ENCODE data around the gene KLHL30.

KLHL30 gene

DNA sequence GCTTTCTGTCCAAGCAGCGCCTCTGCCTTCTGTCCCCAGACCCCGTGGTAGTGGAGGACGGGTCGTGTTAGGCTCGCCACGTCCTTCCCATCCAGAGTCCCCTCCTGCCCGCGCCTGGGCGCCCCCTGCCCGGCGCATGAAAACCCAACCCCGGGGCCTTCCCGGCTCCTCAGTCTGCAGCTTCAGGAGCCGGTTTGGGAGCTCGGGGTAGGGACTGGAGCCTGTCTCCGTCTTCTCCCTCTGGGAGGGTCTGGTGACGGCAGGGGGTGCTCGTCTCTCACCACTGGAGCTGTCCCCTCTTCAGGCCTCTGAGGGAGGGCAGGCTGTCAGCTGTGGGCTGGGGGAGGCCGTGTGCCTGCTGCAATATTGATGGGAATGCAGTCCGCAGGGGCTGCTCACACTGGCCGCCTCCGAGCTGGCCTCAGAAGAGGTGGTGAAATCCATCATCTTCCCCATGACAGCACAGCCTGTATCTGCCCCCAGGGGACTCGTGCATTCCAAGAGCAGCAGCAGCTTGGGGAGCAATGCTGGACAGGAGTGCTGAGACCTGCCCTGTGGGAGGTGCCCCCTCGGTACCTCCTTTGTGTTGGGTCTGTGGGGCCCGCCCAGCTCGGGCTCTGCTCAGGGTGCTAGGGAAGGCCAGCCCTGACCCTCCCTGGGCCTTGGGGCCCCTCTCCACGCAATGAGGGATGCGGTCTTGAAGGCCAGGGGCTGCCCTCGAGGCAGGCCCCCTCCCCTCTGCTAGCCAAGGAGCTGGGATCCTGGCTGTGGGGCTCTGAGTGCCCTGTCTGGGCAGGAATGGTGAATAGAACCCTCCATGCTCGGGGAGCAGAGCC is 17.8 kb upstream of the KLHL30 start:
- H3K27ac ChIP-seq = no peak overlapping the region
- TF ChIP-seq, protein P1, sequence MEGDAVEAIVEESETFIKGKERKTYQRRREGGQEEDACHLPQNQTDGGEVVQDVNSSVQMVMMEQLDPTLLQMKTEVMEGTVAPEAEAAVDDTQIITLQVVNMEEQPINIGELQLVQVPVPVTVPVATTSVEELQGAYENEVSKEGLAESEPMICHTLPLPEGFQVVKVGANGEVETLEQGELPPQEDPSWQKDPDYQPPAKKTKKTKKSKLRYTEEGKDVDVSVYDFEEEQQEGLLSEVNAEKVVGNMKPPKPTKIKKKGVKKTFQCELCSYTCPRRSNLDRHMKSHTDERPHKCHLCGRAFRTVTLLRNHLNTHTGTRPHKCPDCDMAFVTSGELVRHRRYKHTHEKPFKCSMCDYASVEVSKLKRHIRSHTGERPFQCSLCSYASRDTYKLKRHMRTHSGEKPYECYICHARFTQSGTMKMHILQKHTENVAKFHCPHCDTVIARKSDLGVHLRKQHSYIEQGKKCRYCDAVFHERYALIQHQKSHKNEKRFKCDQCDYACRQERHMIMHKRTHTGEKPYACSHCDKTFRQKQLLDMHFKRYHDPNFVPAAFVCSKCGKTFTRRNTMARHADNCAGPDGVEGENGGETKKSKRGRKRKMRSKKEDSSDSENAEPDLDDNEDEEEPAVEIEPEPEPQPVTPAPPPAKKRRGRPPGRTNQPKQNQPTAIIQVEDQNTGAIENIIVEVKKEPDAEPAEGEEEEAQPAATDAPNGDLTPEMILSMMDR (conservative IDR thresholded peaks at IDR 0.05) = no peak
- TF ChIP-seq ZFX (IDR thresholded peaks at IDR 0.05) = no peak

DNA sequence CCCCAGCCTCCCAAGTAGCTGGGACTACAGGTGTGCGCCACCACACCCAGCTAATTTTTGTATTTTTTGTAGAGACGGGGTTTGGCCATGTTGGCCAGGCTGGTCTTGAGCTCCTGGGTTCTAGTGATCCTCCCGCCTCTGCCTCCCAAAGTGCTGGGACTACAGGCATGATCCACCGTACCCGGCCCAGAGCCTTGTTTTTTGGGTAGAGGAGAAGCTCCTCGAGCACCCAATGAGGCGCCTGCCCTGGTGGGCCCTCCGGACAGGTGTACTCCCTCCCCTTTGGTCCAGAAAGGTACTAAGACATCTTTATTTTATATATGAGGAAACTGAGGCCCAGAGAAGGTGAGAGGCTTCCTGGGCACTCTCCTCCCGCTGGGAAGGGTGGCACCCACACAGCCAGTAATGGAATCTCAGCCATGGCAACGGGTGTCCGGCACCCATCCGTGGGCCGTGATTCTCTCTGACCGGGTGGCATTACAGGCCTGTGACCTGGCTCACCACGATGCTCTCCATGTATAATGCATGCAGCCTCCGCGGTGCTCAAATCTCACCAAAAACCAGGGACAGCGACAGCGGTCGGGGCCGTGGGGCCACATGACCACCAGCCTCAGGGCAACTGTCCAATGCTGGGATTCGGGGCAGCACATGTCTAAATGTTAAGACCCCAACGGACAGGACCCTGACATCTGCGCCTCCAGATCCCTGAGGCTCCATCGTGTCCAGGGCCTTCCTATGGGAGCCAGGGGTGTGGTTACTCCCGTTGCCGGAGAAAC is 16.8 kb upstream of the KLHL30 start:
- no peak overlapping the region for H3K27ac ChIP-seq
- TF ChIP-seq, protein P1 (conservative IDR thresholded peaks at IDR 0.05) = no peak
- no peak for TF ChIP-seq ZFX (IDR thresholded peaks at IDR 0.05)

DNA sequence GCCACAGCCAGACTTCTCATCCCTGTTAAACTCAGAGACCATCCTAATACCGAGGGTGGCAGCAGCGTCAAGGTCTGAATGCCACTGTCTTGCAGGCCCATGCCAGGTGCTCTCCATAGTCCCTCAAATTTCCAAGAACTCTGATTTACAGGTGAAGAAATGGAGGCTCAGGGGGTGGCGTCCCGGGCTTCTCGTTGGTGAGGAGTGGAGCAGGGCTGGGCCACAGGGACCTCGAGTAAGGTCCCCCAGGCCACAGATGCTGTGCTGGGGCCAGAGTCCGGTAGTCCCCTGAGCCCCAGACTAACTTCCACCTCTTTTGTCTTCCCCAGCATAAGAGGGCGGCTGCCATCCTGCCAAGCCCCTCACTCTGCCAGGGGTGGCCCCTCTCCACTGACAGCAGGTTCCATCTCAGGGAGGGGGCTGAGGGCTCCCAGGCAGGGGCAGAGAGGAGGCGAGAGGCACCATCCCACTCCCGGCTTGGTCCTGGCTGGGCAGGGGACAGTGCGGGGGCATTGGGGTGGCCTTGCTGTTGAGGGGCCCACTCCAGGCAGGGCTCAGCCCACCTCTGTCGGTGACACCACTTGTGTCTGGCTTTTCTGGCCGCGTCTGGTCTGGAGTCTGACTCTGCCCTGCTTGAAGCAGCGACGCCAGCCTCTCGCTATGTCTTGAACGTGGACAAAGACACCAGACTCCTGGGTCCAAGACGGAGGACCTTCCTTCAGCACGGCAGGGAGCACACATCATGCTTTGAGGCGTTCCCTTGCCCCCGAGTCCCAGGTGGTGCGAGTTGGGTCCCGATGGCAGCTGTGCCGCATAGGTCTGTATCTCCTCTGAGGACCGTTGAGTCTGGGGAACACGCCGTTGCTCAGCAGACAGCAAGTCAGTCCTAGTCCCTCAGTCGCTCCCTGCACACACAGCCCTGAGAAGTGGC is 15.9 kb upstream of the KLHL30 start:
- TF ChIP-seq, protein P1 (conservative IDR thresholded peaks at IDR 0.05) = no peak
- no peak for TF ChIP-seq ZFX (IDR thresholded peaks at IDR 0.05)
- H3K27ac ChIP-seq = no peak overlapping the region

DNA sequence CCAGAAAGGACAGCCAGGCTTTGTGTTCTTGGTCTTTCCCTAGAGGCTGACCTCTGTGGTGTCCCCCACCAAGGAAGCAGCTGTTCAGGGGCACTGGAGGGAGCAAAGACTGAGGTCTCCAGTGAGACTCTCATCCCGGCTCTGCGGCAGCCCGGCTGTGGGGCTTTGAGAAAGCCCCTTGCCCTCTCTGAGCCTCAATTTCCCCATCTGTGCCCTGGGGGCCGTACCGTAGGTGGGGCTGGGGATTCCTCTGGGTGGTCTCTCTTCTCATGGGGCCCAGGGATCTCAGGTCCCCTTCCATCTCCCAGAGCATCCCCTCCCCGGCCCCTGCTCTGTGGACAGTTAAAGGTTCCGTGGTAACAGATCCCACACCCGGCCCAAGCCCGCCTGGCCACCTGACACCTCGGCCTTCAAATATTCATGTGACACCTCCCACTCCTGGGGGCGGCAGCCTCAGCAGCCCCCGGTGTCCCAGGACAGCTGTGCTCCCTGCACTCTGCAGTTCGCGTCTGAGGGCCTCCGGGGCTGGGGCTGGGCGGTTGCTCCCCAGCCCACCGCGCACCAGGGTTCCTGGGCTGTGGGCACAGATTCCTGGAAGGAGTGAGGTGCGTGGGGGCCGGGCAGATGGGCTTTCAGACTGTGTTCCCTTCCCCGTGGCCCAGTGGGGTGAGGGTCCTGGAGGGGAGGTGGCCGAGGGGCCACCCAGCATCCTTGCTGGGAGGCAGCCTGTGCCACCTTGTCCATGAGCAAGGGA is 15.1 kb upstream of the KLHL30 start:
- TF ChIP-seq, protein P1 (conservative IDR thresholded peaks at IDR 0.05) = no peak
- no peak for TF ChIP-seq ZFX (IDR thresholded peaks at IDR 0.05)
- H3K27ac ChIP-seq = no peak overlapping the region

DNA sequence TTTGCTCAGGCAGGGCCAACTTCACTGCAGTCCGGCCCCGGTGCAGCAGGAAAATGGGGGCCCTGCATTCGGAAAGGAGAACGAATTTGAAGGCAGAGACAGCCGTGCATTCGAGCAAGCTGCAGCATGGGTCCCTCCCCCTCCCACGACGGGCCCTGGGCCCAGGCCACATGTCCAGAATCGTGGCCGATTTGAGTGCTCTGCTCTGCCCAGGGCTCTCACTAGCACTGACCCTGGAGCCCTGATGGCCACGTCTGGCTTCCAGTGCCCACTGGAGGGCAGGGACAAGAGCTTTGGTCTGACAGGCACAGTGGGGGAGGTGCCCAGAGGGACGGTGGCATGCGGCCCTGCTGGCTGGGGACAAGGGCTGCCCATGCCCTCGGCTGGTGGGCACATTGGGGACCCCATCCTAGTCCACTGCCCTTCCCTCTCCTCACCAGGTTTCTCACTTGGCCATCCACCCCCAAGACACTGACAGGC is 14.4 kb upstream of the KLHL30 start:
- no peak overlapping the region for H3K27ac ChIP-seq
- TF ChIP-seq, protein P1 (conservative IDR thresholded peaks at IDR 0.05) = no peak
- no peak for TF ChIP-seq ZFX (IDR thresholded peaks at IDR 0.05)

DNA sequence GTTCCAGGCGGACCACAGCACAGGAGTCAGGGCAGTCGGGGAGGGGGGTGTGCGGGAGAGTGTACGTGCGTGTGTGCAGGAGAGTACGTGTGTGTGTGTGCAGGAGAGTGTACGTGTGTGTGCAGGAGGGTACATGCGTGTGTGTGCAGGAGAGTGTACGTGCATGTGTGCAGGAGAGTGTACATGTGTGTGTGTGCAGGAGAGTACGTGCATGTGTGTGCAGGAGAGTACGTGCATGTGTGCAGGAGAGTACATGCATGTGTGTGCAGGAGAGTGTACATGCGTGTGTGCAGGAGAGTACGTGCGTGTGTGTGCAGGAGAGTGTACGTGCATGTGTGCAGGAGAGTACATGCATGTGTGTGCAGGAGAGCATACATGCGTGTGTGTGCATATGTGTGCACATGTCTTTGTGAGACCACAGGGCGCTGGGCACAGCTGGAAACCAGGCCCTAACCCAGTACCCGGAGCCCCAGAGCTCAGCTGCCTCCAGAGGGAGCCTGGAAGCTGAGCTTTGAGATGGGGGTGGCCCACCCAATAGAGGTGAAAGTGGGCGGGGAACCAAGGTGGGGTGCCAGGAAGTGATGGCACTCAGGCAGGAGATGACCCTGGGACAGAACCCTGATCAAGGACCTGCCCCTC is 13.9 kb upstream of the KLHL30 start:
- TF ChIP-seq, protein P1 (conservative IDR thresholded peaks at IDR 0.05) = no peak
- no peak for TF ChIP-seq ZFX (IDR thresholded peaks at IDR 0.05)
- no peak overlapping the region for H3K27ac ChIP-seq

All from C4-2B (cell line).